Activated T-cell treated with anti-CD3 and anti-CD28 coated beads for 24 hours (primary cell): ENCODE data around the gene TRIM62.

ENCODE experiments used
- DNase-seq: peaks from one replicate; pipeline ENCODE4 v3.0.0-alpha.2; 2020; ENCODE audit warnings: low read depth

Gene TRIM62

GRCh38 chr1:33098371-33098770 lies 83.5 kb downstream of the TRIM62 start:
- no peak for DNase-seq

- DNase-seq: no peak
Measured at GRCh38 chr1:33097762-33098161, 84.1 kb downstream of the TRIM62 start.

GRCh38 chr1:33097137-33097611 lies 84.7 kb downstream of the TRIM62 start:
- DNase-seq: no peak

- no peak for DNase-seq
Measured at GRCh38 chr1:33096363-33097005, 85.4 kb downstream of the TRIM62 start.
